ENCODE measurements around the gene TSFM.

TSFM gene

GRCh38 chr12:57749061-57749460 is 33.5 kb upstream of the TSFM start:
- no peak for DNase-seq

- no peak for DNase-seq
Observed at GRCh38 chr12:57750561-57751431, 31.8 kb upstream of the TSFM start.

- no peak for DNase-seq
Observed at GRCh38 chr12:57751432-57751787, 31.2 kb upstream of the TSFM start.

- peak; percentile 97 for DNase-seq
Observed at GRCh38 chr12:57751788-57752667, 30.6 kb upstream of the TSFM start, which contains the start of gene CDK4. CDK4 (minus strand) TSS chr12:57752310; CDS start chr12:57751717, 593 bp downstream.

GRCh38 chr12:57752668-57753000 is 30.0 kb upstream of the TSFM start:
- DNase-seq, result no peak

GRCh38 chr12:57753756-57754337 is 28.7 kb upstream of the TSFM start:
- no peak for DNase-seq

- peak; percentile 38 for DNase-seq
Observed at GRCh38 chr12:57754411-57755193, 28.0 kb upstream of the TSFM start, which contains the start of gene MARCHF9. MARCHF9 (plus strand) TSS chr12:57755103; CDS start chr12:57755529, 426 bp downstream.

GRCh38 chr12:57755194-57755453 is 27.5 kb upstream of the TSFM start:
- DNase-seq, result no peak

- DNase-seq, result no peak
Observed at GRCh38 chr12:57755454-57756372, 26.9 kb upstream of the TSFM start.

- DNase-seq, result no peak
Observed at GRCh38 chr12:57756406-57757341, 25.9 kb upstream of the TSFM start.

GRCh38 chr12:57757771-57758170 is 24.8 kb upstream of the TSFM start:
- no peak for DNase-seq

- no peak for DNase-seq
Observed at GRCh38 chr12:57758552-57759359, 23.8 kb upstream of the TSFM start.

GRCh38 chr12:57759360-57759980 is 23.1 kb upstream of the TSFM start:
- DNase-seq, result no peak

GRCh38 chr12:57760347-57760982 is 22.1 kb upstream of the TSFM start:
- DNase-seq, result no peak

GRCh38 chr12:57761391-57761998 is 21.1 kb upstream of the TSFM start:
- DNase-seq, result no peak

- DNase-seq, result no peak
Observed at GRCh38 chr12:57762463-57762862, 20.1 kb upstream of the TSFM start.

GRCh38 chr12:57763881-57764661 is 18.5 kb upstream of the TSFM start:
- DNase-seq, result no peak

- no peak for DNase-seq
Observed at GRCh38 chr12:57764662-57765002, 18.0 kb upstream of the TSFM start.
